ENCODE data around the gene RASA2.
"Not testable (repeated sequence)": the region's sequence is repeated elsewhere in the genome, so short reads cannot be mapped to it uniquely, and the experiment has no call there.

RASA2 gene

GRCh38 chr3:141594357-141594756, 107.5 kb downstream of the RASA2 start:
- DNase-seq, result no peak

GRCh38 chr3:141597931-141598330, 111.1 kb downstream of the RASA2 start:
- no peak for DNase-seq

DNA sequence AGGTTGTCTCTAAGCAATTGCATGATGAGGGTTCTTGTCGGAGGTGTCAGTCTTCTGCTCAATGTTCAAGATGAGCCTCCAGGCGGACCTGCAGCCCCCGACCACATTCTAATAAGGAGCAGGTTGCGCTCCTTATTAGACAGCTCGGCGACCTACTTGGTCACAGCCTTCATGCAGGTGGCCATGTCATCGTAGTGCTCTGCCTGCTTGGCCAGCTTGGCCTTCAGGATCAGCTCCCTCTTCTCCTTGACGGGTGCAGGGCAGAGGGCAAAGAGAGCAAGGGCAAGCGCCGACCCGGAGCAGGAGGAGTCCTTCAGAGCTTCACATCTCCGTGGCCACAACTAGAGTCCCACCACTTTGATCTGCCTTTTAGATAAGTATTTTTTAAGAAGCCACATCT, 113.5 kb downstream of the RASA2 start:
- DNase-seq, result no peak

- no peak for DNase-seq
Observed at GRCh38 chr3:141602706-141603105, 115.9 kb downstream of the RASA2 start.

DNA sequence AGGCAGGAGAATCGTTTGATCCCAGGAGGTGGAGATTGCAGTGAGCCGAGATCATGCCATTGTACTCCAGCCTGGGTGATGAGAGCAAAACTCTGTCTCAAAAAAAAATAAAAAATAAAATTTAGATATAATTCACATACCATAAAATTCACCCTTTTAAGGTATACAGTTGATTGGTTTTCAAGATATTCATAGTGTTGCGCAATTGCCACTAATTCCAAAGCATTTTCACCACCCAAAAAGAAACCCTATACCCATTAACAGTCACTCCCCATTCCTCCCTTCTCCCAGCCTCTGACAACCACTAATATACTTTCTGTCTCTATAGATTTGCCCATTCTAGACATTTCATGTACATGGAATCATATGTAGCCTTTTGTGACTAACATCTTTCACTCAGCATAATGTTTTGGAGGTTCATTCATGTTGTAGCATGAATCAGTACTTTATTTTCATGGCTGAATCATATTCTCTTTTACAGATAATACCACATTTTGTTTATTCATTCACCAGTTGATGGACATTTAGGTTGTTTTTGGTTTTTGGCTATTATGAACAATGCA, 116.7 kb downstream of the RASA2 start:
- DNase-seq, result no peak

DNA sequence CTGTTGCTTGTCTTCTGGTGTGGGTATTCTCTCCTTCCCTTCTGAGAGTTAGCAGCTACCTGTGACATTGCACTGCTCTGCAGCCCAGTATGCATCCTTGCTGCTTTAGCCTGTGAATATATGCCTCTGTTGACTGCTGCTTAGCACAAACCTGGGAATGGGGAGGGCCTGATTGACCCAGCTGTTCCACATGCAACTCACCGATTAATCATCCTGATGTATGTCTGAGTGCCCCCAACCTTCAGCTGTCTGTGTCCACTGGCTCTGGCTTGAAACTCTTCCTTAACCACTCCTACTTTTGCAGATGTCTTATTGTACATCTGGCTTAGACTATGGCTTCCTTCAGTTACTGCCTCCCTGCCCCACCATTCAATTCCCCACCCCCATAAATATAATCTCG, 119.1 kb downstream of the RASA2 start:
- DNase-seq, result no peak

DNA sequence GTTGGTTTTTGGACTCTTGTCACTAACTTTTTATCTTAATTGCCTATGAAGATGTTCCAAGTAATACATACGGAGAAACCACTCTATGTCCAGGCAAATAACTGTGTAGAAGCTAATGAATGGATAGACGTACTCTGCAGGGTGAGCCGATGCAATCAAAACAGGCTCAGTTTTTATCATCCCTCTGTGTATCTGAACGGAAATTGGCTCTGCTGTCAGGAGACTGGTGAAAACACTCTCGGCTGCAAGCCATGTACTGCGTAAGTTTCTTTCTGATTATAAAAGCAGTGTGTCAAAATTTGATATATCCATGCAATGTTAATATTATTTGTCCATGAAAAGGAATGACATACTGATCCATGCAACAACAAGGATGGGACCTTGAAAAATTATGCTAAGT, 121.6 kb downstream of the RASA2 start:
- no peak for DNase-seq

- no peak for DNase-seq
Observed at GRCh38 chr3:141610939-141611338, 124.1 kb downstream of the RASA2 start.

DNA sequence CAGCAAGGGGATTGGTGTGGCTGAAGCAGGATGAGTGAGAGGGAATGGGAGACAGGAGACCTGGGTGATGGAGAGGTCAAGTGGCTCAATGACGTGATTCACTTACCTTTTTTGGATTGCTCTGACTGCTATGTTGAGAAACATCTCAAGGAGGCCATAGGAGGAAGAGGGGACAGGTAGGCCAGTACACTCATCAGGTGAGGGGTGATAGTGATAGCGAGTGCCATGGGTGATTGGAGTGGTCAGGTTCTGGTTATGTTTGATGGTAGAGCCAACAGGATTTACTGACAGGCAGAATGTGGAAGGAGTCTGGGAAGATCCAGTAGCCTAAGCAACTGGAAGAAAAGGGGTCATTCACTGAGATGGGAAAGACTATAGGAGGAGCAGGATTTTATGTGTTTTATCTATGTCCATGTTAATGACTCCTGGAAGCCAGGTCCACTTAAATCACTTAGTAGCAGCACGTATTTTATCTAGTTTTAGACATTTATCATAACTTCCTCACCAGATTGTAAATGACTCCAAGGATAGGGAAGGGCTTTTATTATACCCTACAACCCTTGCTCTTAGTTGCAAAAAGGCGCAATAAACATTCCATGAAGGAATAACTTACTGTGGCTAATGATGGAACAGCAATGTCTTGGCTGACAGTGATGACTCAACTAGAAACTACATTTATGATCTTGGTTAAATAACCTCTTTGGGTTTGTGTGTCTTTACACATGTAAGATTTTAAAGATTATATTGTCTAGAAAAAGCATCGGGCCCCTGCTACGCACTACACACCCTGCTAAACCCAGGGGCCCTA, 131.5 kb downstream of the RASA2 start:
- DNase-seq, result no peak

DNA sequence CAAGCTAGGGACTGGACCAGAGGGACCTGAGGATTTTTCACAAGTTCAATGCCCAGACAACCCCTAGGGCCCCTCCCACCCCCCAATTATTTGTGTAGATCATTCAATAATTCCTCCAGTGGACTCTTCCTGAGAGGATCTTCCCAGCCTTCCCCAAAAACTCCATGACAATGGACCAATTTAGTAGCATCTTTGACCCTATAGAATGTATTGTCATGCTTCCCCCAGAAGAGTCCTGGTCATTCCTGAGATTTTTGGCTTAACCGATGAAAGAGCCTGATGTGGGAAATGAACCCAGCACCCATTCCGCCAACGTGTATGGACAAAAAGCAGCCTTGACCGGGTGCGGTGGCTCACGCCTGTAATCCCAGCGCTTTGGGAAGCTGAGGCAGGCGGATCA, 132.1 kb downstream of the RASA2 start:
- no peak for DNase-seq

- DNase-seq, result no peak
Observed at GRCh38 chr3:141619450-141619849, 132.6 kb downstream of the RASA2 start.

- no peak for DNase-seq
Observed at GRCh38 chr3:141623691-141624090, 136.9 kb downstream of the RASA2 start.

- DNase-seq, result no peak
Observed at GRCh38 chr3:141625506-141625905, 138.7 kb downstream of the RASA2 start.

- not testable (repeated sequence) for DNase-seq
Observed at GRCh38 chr3:141628334-141628733, 141.5 kb downstream of the RASA2 start.

- DNase-seq, result not testable (repeated sequence)
Observed at GRCh38 chr3:141628868-141629441, 142.1 kb downstream of the RASA2 start.

DNA sequence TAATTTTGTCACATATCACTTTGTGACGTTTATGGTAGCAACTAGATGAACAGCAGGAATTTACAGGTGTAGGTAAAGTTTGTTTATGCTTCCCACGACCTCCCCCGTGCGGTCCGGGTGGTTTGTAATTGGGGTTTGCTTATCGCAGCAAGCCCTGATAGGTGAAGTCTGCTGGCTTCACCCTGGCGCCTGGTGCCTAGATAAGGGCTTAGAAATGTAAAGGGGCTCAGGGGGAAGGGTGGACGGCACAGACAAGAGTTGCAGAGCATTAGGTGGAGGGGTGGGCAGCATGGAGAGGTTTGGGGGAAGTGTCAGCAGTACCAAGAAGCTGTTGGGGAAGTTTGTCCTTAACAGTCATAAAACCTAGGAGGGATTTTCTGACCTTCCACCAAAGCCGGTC, 143.1 kb downstream of the RASA2 start:
- no peak for DNase-seq

GRCh38 chr3:141632779-141633374, 146.1 kb downstream of the RASA2 start:
- no peak for DNase-seq

DNA sequence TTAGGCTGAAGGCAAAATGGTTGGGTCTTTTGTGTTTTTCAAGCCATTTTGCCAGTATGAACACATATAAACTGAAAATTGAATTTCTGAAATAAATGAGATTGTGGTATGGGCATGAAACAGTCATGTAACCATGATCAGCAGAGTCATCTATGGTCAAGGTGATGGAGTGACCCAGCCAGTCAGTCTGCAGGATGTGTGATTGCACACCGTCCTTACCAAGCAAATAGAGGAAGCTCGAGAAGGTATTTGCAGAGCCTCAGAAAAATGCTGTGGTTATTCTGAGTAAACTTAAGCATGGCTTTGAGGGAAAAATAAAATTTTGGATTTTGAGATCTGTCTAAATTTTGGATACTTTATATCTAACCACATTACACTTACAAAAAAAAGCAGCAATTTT, 155.4 kb downstream of the RASA2 start:
- no peak for DNase-seq

DNA sequence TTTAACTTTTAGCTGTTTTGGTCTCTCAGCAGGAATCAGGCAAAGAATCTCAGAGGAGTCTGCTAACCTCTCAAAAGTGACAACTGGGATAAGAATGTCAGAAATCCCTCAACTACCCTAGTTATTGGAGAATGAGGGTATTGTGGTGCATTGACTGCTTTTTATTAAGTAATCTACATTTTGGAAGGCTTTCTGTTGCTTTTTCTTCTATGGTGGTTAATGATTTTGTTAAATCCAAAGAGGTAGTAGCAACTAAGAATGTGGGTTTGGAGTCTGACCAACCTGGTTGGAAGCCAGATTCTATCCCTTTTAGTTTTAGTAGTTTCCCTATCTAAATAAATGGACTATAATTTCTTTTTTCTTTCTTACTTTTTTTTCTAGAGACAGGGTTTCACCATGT, 156.6 kb downstream of the RASA2 start:
- DNase-seq, result no peak

DNA sequence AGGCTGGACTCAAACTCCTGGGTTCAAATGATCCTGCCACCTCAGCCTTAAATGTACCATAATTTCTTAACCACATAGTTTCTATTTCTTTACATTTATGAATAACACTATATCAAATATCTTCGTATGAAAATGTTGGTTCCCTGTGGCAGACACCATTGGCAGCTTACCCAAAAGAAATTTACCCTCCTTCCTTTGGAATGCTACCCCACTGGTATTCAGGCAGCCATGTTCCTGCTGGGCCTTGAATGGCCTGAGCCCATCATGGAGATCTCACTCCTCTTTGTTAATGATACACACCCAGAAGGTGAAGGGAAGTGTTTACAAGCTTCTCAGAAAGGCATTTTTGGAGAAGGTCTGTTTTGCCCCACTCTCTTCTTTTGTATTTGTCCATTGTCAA, 157.0 kb downstream of the RASA2 start:
- no peak for DNase-seq

DNA sequence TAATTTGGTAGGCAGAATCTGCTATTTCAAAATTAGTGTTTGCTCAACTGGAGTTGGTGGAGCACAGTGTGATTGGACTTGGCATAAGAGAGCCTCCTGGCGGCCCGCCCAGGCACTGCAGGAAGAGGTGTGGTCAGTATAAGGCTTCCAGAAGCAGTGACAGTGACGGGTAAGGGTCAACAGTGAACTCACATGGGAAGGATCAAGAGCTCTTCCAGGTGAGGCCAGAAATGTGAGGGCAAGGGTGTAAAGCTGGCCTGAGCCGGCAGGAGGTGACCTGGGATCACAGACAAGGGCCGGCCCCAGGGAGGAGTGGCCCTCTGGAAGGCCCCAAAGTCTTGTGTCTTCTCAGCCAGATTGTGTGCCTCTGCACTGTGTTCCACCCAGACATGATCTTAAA, 158.1 kb downstream of the RASA2 start:
- peak; percentile 22 to 73 for DNase-seq

DNA sequence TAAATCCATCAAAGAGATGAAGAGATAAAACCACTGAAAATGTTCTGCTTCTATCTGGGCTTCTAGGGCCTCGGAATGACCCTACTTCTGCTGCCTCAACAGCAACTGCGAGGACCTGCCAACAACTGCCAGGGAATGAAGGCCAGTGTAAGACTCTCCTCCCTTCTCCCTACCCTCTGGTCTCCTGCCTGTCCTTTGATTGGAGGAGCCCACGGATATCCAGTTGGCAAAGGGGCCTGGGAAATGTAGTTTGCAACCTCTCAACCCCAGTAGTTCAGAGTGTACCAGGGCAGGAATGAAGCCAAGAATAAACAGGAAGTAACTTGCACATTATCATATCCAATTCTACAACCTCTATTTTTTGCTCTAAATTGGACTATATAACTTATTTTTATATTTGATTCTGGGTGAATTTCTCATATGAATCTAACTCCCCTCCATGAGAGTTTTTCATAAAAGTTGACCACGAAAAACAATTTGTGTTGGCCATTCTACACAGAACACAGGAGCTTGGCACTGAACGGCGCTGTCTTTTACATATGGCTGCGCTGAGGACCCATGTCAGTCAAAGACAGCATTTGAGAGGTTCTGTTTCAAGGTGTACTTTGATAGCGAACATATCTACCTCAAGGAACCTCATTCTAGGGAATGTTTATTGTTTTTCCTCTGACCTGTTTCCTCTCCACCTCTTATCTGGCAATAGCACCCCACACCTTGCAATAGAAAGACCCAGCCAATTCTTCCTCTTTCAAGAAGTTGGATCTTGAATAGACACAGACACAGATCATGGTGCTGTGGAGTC, 160.1 kb downstream of the RASA2 start:
- peak in 1 of 2 experiments; percentile 75 for DNase-seq

DNA sequence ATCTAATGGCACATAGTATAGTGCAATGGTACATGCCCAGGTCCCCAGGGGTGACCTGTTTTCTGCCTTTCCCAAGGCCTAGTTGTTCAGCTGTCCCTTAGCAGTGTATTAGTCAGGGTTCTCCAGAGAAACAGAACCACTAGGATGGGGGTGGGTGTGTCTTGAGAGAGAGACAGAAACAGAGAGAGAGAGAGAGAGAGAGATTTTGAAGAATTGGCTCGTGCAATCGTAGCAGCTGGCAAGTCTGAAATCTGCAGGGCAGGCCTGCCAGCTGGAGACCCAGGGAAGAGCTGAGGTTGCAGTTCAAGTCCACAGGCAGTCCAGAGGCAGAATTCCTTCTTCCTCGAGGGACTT, 160.7 kb downstream of the RASA2 start:
- peak in 1 of 2 experiments; percentile 30 for DNase-seq

All from NCI-H446 (cell line).